HCT116 (cell line): Measurements from ENCODE around the gene SPATS1. TPM values are rescaled to one million over a fixed set of nuclear protein-coding genes. Genes with fewer than 3 reads are reported as not detected.

Experiments used
- ATAC-seq: fragments of 200-7000 bp; cut with Tn5 transposase; 2 replicates; pipeline ENCODE4 v1.9.1; 2020; ENCODE audit warnings: mild to moderate bottlenecking, moderate library complexity
- BruUV-seq: library from RNA; stranded (reverse); fragments of 400-500 nt; replicated peaks from 2 replicates; lab custom pipeline; 2021; lab: Mats Ljungman, UMichigan
- CTCF ChIA-PET: fragments of 300-600 bp; sonication (Branson Sonifier 250); formaldehyde crosslinking; loops from one replicate; lab custom pipeline; 2021; ENCODE audit warnings: antibody characterized with exemption; lab: Charles Lee
- POLR2A ChIA-PET: fragments of 300-600, 350-600 bp; sonication (Branson Sonifier 250); formaldehyde crosslinking; loops from one replicate; lab custom pipeline; 2021; ENCODE audit warnings: antibody characterized with exemption; lab: Charles Lee
- RAD21 ChIA-PET, 2 experiments: fragments of 300-600 bp; sonication (Branson Sonifier 250); formaldehyde crosslinking; loops; one replicate each; lab custom pipeline; 2023; ENCODE audit warnings: low total read pairs in 2 of 2; ENCODE audit not compliant: uncharacterized antibody in 2 of 2, unreplicated experiment in 2 of 2, low non-redundant PET in 1 of 2; lab: Charles Lee
- DNase-seq: peaks from one replicate; pipeline ENCODE4 v3.0.0-alpha.2; 2010; ENCODE audit warnings: low read depth, low spot score
- H2AFZ ChIP-seq: fragments of 200-600 bp; shearing (Covaris generic), sonication (generic); 2 replicates; pipeline ENCODE4 v1.6.1; 2017; ENCODE audit warnings: low read depth, mixed run types, mixed read lengths, antibody characterized with exemption, low read length; ENCODE audit not compliant: poor library complexity, severe bottlenecking
- H3K27ac ChIP-seq: 2 replicates; pipeline ENCODE4 v1.5.1; 2012; ENCODE audit warnings: low read depth, low read length
- H3K27me3 ChIP-seq: fragments of 200-600 bp; sonication (generic); 2 replicates; pipeline ENCODE4 v1.6.1; 2016; ENCODE audit warnings: mixed run types, low read length, mixed read lengths; ENCODE audit not compliant: insufficient read depth
- H3K36me3 ChIP-seq, 2 experiments: fragments of 200-500 bp in 1 of 2; fragments of 200-600 bp in 1 of 2; sonication (Bioruptor generic) in 1 of 2; sonication (generic) in 1 of 2; 2 replicates each; pipeline versions ENCODE4 v1.5.1 to v1.6.1; 2014 to 2016; ENCODE audit warnings: low read length in 2 of 2, inconsistent platforms in 1 of 2, mixed read lengths in 1 of 2, mixed run types in 1 of 2; ENCODE audit not compliant: insufficient read depth in 2 of 2, control insufficient read depth in 1 of 2
- H3K4me1 ChIP-seq, 2 experiments: fragments of 200-600 bp in 1 of 2; sonication (generic) in 1 of 2; 2 replicates each; pipeline versions ENCODE4 v1.5.1 to v1.6.1; 2012 to 2017; ENCODE audit warnings: low read length in 2 of 2, inconsistent platforms in 1 of 2, mild to moderate bottlenecking in 1 of 2, mixed read lengths in 1 of 2, mixed run types in 1 of 2, moderate library complexity in 1 of 2; ENCODE audit not compliant: insufficient read depth in 2 of 2, control insufficient read depth in 1 of 2
- H3K4me2 ChIP-seq: fragments of 200-600 bp; sonication (generic); 2 replicates; pipeline ENCODE4 v1.6.1; 2017; ENCODE audit warnings: mixed run types, low read length, mixed read lengths
- H3K4me3 ChIP-seq, 2 experiments: fragments of 200-600 bp in 1 of 2; sonication (generic) in 1 of 2; replicated peaks in 1 of 2; 2 replicates each; pipeline ENCODE4 v1.5.1; 2011 to 2016; ENCODE audit warnings: low read length in 2 of 2, control low read depth in 1 of 2, low read depth in 1 of 2, mild to moderate bottlenecking in 1 of 2, mixed read lengths in 1 of 2, mixed run types in 1 of 2
- H3K79me2 ChIP-seq: fragments of 200-600 bp; sonication (generic); 2 replicates; pipeline ENCODE4 v1.6.1; 2017; ENCODE audit warnings: mild to moderate bottlenecking, mixed run types, low read length, moderate library complexity, mixed read lengths; ENCODE audit not compliant: insufficient read depth
- H3K9ac ChIP-seq: fragments of 200-600 bp; sonication (generic); 2 replicates; pipeline ENCODE4 v1.6.1; 2016; ENCODE audit warnings: low read length, mixed read lengths
- H3K9me2 ChIP-seq: fragments of 200-600 bp; sonication (generic), shearing (Covaris generic); 2 replicates; pipeline ENCODE4 v1.6.1; 2017; ENCODE audit warnings: mixed run types, mild to moderate bottlenecking, moderate library complexity; ENCODE audit not compliant: insufficient read depth
- H3K9me3 ChIP-seq, 2 experiments: fragments of 200-500 bp in 1 of 2; fragments of 200-600 bp in 1 of 2; sonication (Bioruptor generic) in 1 of 2; sonication (generic) in 1 of 2; 2 replicates each; pipeline ENCODE4 v1.6.1; 2014 to 2017; ENCODE audit warnings: low read length in 2 of 2, mixed read lengths in 2 of 2, inconsistent platforms in 1 of 2, low read depth in 1 of 2, mild to moderate bottlenecking in 1 of 2, mixed run types in 1 of 2, moderate library complexity in 1 of 2; ENCODE audit not compliant: control insufficient read depth in 1 of 2, insufficient read depth in 1 of 2
- H4K20me1 ChIP-seq: fragments of 200-600 bp; sonication (generic), shearing (Covaris generic); 2 replicates; pipeline ENCODE4 v1.6.1; 2017; ENCODE audit warnings: mixed run types, mild to moderate bottlenecking, moderate library complexity; ENCODE audit not compliant: insufficient read depth
- ATF3 ChIP-seq: IDR thresholded peaks from 2 replicates; pipeline ENCODE4 v1.6.1; 2012
- CBX3 ChIP-seq: IDR thresholded peaks from 2 replicates; pipeline ENCODE4 v1.6.1; 2012; ENCODE audit warnings: low read depth
- CEBPB ChIP-seq: IDR thresholded peaks from 2 replicates; pipeline ENCODE4 v1.6.1; 2012; ENCODE audit warnings: low read depth
- EGR1 ChIP-seq: IDR thresholded peaks from 2 replicates; pipeline ENCODE4 v1.6.1; 2012; ENCODE audit warnings: low read depth
- ELF1 ChIP-seq: IDR thresholded peaks from 2 replicates; pipeline ENCODE4 v1.6.1; 2012; ENCODE audit warnings: low read depth, borderline replicate concordance
- EZH2phosphoT487 ChIP-seq: fragments of 200-600 bp; IDR thresholded peaks from 2 replicates; pipeline ENCODE4 v1.6.1; 2018; ENCODE audit warnings: antibody characterized with exemption, borderline replicate concordance
- FOSL1 ChIP-seq: IDR thresholded peaks from 2 replicates; pipeline ENCODE4 v1.6.1; 2012; ENCODE audit warnings: low read depth
- JUND ChIP-seq: IDR thresholded peaks from 2 replicates; pipeline ENCODE4 v1.6.1; 2012
- MAX ChIP-seq: IDR thresholded peaks from 2 replicates; pipeline ENCODE4 v1.6.1; 2012
- POLR2AphosphoS5 ChIP-seq: IDR thresholded peaks from 2 replicates; pipeline ENCODE4 v1.6.1; 2011; ENCODE audit warnings: mild to moderate bottlenecking, low read depth, low read length, moderate library complexity
- SIN3A ChIP-seq: IDR thresholded peaks from 2 replicates; pipeline ENCODE4 v1.6.1; 2012; ENCODE audit warnings: low read depth
- SP1 ChIP-seq: IDR thresholded peaks from 2 replicates; pipeline ENCODE4 v1.6.1; 2012; ENCODE audit warnings: low read depth
- SRF ChIP-seq: IDR thresholded peaks from 2 replicates; pipeline ENCODE4 v1.6.1; 2012; ENCODE audit warnings: low read depth
- YY1 ChIP-seq: IDR thresholded peaks from 2 replicates; pipeline ENCODE4 v1.6.1; 2011; ENCODE audit warnings: low read length, low read depth, moderate library complexity, mild to moderate bottlenecking; ENCODE audit not compliant: insufficient replicate concordance; ENCODE audit errors: extremely low read depth
- ZBTB33 ChIP-seq: IDR thresholded peaks from 2 replicates; pipeline ENCODE4 v1.6.1; 2011; ENCODE audit warnings: mild to moderate bottlenecking, low read length, moderate library complexity; ENCODE audit not compliant: insufficient replicate concordance; ENCODE audit errors: extremely low read depth
- ZFX ChIP-seq: fragments of 450-650 bp; IDR thresholded peaks from 2 replicates; pipeline ENCODE4 v1.6.1; 2017
- ZNF274 ChIP-seq: fragments of 200-500 bp; sonication (Bioruptor generic); IDR thresholded peaks from 2 replicates; pipeline ENCODE4 v1.6.1; 2014; ENCODE audit warnings: mild to moderate bottlenecking, low read depth, low read length, inconsistent platforms
- intact Hi-C: fragments of 100-400 bp; cut with micrococcal nuclease; formaldehyde crosslinking; loops from 2 replicates; pipeline ENCODE4 v1.10.0; 2022
- total RNA-seq: library from RNA; stranded (reverse); gene quantifications from one replicate; pipeline ENCODE4 v1.2.1, GENCODE V29; 2021; ENCODE audit not compliant: unreplicated experiment
- TF ChIP-seq, protein P1 (sequence below): IDR thresholded peaks from 2 replicates; pipeline ENCODE4 v1.6.1; 2012; ENCODE audit warnings: low read depth

The SPATS1 gene
- total RNA-seq, 1 experiment from 2014 or later, result not detected

DNA sequence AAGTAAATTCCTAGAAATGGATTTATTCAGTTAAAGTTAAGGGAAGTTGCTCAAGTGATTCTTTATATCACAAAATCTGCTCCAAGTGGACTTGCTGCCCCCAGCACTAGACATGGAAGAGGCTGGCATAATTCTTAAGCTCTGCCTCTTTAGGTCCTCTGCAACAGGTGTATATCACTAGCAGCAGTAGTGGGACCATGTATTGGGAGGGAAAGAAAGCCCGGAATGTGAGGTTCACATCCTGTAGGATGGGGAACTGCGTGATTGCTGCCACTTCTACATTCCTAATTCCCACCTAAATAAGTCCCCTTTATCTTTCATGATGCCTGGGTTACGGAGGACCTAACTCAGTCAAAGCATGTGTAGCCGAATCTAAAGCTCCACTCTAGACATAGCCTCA lies 13.2 kb downstream of the SPATS1 start (continued):
- no peak for TF ChIP-seq ZBTB33
- TF ChIP-seq POLR2AphosphoS5, result no peak

DNA sequence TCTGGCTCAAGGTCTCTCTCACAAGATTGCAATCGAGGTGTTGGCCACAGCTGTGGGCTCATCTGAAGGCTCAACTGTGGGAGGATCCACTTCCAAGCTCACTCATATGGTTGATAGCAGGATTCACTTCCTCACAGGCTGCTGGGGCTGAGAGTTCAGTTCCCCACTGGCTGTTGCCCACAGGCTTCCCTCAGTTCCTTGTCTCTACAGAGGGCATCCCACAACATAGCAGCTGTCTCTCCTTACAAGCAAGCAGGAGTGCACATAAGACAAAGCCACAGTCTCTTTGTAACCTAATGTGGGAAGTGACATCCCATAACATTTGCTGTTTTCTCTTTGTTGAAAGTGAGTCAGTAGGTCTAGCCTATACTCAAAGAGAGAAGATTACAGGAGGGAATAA lies 14.0 kb downstream of the SPATS1 start:
- Histone ChIP-seq H3K79me2 (no peaks in the 10 kb centered on the region), H3K9me3 (no peaks in the 10 kb centered on the region), H3K9me2 (no peaks in the 10 kb centered on the region), H3K4me3 (no peak overlapping the region), H3K36me3 (no peaks in the 10 kb centered on the region), H4K20me1 (no peaks in the 10 kb centered on the region), H3K9ac (no peak overlapping the region), H3K27ac (no peak overlapping the region), H3K4me1 (no peaks in the 10 kb centered on the region), H2AFZ (no peak overlapping the region), H3K27me3 (no peaks in the 10 kb centered on the region), H3K4me2 (no peak overlapping the region)
- BruUV-seq, result no TSS peak
- DNase-seq, result no peak
- ATAC-seq, result no peak
- ChIA-PET RAD21 (no interaction called here), POLR2A (no interaction called here), CTCF (no interaction called here)
- no peak for TF ChIP-seq SIN3A
- TF ChIP-seq ELF1, result no peak
- TF ChIP-seq CEBPB, result no peak
- no peak for TF ChIP-seq SRF
- TF ChIP-seq MAX, result no peak
- TF ChIP-seq, protein P1, sequence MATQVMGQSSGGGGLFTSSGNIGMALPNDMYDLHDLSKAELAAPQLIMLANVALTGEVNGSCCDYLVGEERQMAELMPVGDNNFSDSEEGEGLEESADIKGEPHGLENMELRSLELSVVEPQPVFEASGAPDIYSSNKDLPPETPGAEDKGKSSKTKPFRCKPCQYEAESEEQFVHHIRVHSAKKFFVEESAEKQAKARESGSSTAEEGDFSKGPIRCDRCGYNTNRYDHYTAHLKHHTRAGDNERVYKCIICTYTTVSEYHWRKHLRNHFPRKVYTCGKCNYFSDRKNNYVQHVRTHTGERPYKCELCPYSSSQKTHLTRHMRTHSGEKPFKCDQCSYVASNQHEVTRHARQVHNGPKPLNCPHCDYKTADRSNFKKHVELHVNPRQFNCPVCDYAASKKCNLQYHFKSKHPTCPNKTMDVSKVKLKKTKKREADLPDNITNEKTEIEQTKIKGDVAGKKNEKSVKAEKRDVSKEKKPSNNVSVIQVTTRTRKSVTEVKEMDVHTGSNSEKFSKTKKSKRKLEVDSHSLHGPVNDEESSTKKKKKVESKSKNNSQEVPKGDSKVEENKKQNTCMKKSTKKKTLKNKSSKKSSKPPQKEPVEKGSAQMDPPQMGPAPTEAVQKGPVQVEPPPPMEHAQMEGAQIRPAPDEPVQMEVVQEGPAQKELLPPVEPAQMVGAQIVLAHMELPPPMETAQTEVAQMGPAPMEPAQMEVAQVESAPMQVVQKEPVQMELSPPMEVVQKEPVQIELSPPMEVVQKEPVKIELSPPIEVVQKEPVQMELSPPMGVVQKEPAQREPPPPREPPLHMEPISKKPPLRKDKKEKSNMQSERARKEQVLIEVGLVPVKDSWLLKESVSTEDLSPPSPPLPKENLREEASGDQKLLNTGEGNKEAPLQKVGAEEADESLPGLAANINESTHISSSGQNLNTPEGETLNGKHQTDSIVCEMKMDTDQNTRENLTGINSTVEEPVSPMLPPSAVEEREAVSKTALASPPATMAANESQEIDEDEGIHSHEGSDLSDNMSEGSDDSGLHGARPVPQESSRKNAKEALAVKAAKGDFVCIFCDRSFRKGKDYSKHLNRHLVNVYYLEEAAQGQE, result no peak
- no peak for TF ChIP-seq ZNF274
- TF ChIP-seq JUND, result no peak
- no peak for TF ChIP-seq EZH2phosphoT487
- TF ChIP-seq ATF3, result no peak
- no peak for TF ChIP-seq YY1
- no peak for TF ChIP-seq EGR1
- TF ChIP-seq ZFX, result no peak
- TF ChIP-seq POLR2AphosphoS5, result no peak
- no peak for TF ChIP-seq FOSL1
- TF ChIP-seq CBX3, result no peak
- no peak for TF ChIP-seq SP1
- intact Hi-C loops, result no loop called here
